Common myeloid progenitor, CD34-positive (primary cell): Measurements from ENCODE around the gene KIAA0040.
A peak's percentile ranks its signal among the peaks of the same experiment; 100 is the strongest.

Experiments used
- CTCF ChIA-PET: fragments of 350-600 bp; sonication (Branson Sonifier 250); formaldehyde crosslinking; loops from one replicate; lab custom pipeline; 2021; ENCODE audit warnings: antibody characterized with exemption; lab: Charles Lee
- POLR2A ChIA-PET: fragments of 350-600 bp; sonication (Branson Sonifier 250); formaldehyde crosslinking; loops from one replicate; lab custom pipeline; 2021; ENCODE audit warnings: antibody characterized with exemption; lab: Charles Lee
- DNase-seq, 3 donors: peaks; one replicate each; pipeline versions ENCODE4 v3.0.0 to v3.0.0-alpha.2; 2013
- H3K27ac ChIP-seq, 2 experiments: 1 replicate in 1 of 2; 2 replicates in 1 of 2; pipeline ENCODE4 v1.7.0; 2013; ENCODE audit warnings: inconsistent platforms in 2 of 2, low read length in 2 of 2, mild to moderate bottlenecking in 2 of 2, low read depth in 1 of 2, moderate library complexity in 1 of 2; ENCODE audit not compliant: severe bottlenecking in 2 of 2, insufficient read depth in 1 of 2, poor library complexity in 1 of 2
- H3K27me3 ChIP-seq, 5 experiments: replicated peaks in 2 of 5; 1 replicate in 3 of 5; 2 replicates in 2 of 5; pipeline versions ENCODE4 v1.6.1 to v1.7.0; 2013; ENCODE audit warnings: low read length in 4 of 5, mild to moderate bottlenecking in 2 of 5, moderate library complexity in 2 of 5, inconsistent platforms in 1 of 5; ENCODE audit not compliant: insufficient read depth in 5 of 5, control insufficient read depth in 4 of 5
- H3K36me3 ChIP-seq, 4 experiments: 1 replicate in 2 of 4; 2 replicates in 2 of 4; pipeline versions ENCODE4 v1.6.1 to v1.7.0; 2013; ENCODE audit warnings: low read length in 3 of 4, control low read depth in 1 of 4, mild to moderate bottlenecking in 1 of 4; ENCODE audit not compliant: control insufficient read depth in 4 of 4, insufficient read depth in 4 of 4
- H3K4me1 ChIP-seq, 4 experiments: 1 replicate in 3 of 4; 2 replicates in 1 of 4; pipeline versions ENCODE4 v1.6.1 to v1.7.1; 2013; ENCODE audit warnings: low read length in 3 of 4, mild to moderate bottlenecking in 3 of 4, control low read depth in 1 of 4, inconsistent platforms in 1 of 4, moderate library complexity in 1 of 4; ENCODE audit not compliant: control insufficient read depth in 4 of 4, insufficient read depth in 4 of 4; ENCODE audit errors: control extremely low read depth in 1 of 4
- H3K4me3 ChIP-seq, 7 experiments: 1 replicate in 4 of 7; 2 replicates in 3 of 7; pipeline versions ENCODE4 v1.5.1 to v1.7.0; 2013; ENCODE audit warnings: mild to moderate bottlenecking in 7 of 7, low read length in 6 of 7, moderate library complexity in 6 of 7, inconsistent platforms in 2 of 7, low read depth in 2 of 7, control low read depth in 1 of 7; ENCODE audit not compliant: insufficient read depth in 4 of 7, control insufficient read depth in 1 of 7; ENCODE audit errors: extremely low read depth in 1 of 7
- H3K9me3 ChIP-seq, 5 experiments: 1 replicate in 4 of 5; 2 replicates in 1 of 5; pipeline versions ENCODE4 v1.6.1 to v1.7.1; 2013; ENCODE audit warnings: low read length in 4 of 5, mild to moderate bottlenecking in 2 of 5, inconsistent platforms in 1 of 5, low read depth in 1 of 5, moderate library complexity in 1 of 5; ENCODE audit not compliant: control insufficient read depth in 4 of 5, insufficient read depth in 2 of 5; ENCODE audit errors: control extremely low read depth in 1 of 5
- whole genome bisulfite sequencing: methylation state at CpG from one replicate; pipeline ENCODE4 v1.1.5; 2013; ENCODE audit not compliant: insufficient coverage; 5-methylcytosine and 5-hydroxymethylcytosine counted together

KIAA0040 gene

GRCh38 chr1:175129644-175129996 lies 63.0 kb downstream of the KIAA0040 start:
- WGBS: 100% methylated on average over 2 of the region's 2 CpGs

DNA sequence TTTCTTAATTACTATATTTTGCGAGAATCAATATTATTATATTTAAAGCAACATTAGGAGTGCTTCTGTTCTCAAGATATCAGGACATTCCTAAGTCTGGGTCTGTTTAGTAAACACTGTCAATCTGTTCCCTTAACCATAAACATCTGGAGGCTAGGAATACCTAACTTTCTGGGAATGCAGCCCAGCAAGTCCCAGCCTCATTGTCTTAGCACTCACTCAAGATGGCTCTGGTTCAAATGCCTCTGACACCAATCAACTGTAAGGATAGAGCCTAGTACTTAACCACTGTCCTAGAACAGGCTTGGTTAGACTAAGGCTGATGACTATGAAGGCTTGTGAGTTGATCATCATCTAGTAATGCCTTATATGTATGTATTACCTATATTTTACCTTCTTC lies 63.4 kb downstream of the KIAA0040 start:
- WGBS: no CpG with 5 or more reads among the region's 1 CpG
- Histone ChIP-seq H3K9me3 (no peaks in the 10 kb centered on the region), H3K4me1 (peaks cover 0 to 24% (median 5%) of the 10 kb centered on the region in 4 experiments), H3K36me3 (no peaks in the 10 kb centered on the region), H3K4me3 (no peak overlapping the region), H3K27ac (no peak overlapping the region), H3K27me3 (no peaks in the 10 kb centered on the region)
- CTCF ChIA-PET: interaction anchor here (3.6 to 7.0 kb wide), 2 partner anchors 17 to 100 kb away, joined by 20 to 67 read pairs; no protein-coding TSS in a partner anchor
- DNase-seq: no peak
- POLR2A ChIA-PET: no interaction called here

More at GRCh38 chr1:175129644-175129996, 63.0 kb downstream of the KIAA0040 start:
- CTCF ChIA-PET: interaction anchor here (3.6 to 7.0 kb wide), 2 partner anchors 16 to 100 kb away, joined by 20 to 67 read pairs; no protein-coding TSS in a partner anchor
- DNase-seq: no peak
- Histone ChIP-seq H3K27ac (no peak overlapping the region), H3K36me3 (no peaks in the 10 kb centered on the region), H3K4me3 (no peak overlapping the region), H3K27me3 (peaks cover 0 to under 1% (median 0%) of the 10 kb centered on the region in 5 experiments), H3K4me1 (peaks cover 0 to 22% (median 4%) of the 10 kb centered on the region in 4 experiments), H3K9me3 (no peaks in the 10 kb centered on the region)
- POLR2A ChIA-PET: no interaction called here

- POLR2A ChIA-PET: no interaction called here
- no peak for DNase-seq
- H3K9me3 ChIP-seq: no peaks in the 10 kb centered on the region
- CTCF ChIA-PET: interaction anchor here (3.6 to 7.0 kb wide), 2 partner anchors 18 to 99 kb away, joined by 20 to 67 read pairs; no protein-coding TSS in a partner anchor
- H3K4me3 ChIP-seq: no peak overlapping the region
- 96% methylated on average over 8 of the region's 9 CpGs for WGBS
- peaks cover 0 to 31% (median 5%) of the 10 kb centered on the region in 4 experiments for H3K4me1 ChIP-seq
- H3K36me3 ChIP-seq: no peaks in the 10 kb centered on the region
- H3K27me3 ChIP-seq: no peaks in the 10 kb centered on the region
- no peak overlapping the region for H3K27ac ChIP-seq
Measured at GRCh38 chr1:175128523-175128922, 64.1 kb downstream of the KIAA0040 start.

DNA sequence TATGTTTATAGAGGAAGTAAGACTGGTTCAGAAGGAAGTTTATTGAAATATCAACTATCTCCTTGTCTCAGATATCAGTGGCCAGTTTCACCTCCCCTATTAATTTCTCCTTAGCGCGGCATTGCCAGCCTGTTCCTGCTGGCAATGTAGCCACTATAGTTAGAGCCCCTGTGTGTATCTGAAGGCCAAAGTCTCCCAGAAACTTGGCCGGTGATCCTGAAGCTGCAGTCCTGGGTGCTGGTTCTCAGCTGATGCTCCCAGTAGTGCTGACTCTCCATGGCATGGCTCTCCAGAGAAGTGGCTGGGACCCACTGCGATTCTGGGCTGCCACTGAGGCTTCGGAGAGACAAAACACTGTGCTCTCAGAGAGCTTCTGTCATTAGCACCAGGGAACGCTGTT lies 65.0 kb downstream of the KIAA0040 start:
- Histone ChIP-seq H3K27ac (no peak overlapping the region), H3K4me3 (no peak overlapping the region), H3K4me1 (peaks cover 0 to 31% (median 5%) of the 10 kb centered on the region in 4 experiments), H3K27me3 (no peaks in the 10 kb centered on the region), H3K9me3 (no peaks in the 10 kb centered on the region), H3K36me3 (no peaks in the 10 kb centered on the region)
- ChIA-PET POLR2A (no interaction called here), CTCF (interaction anchor here (2.0 to 7.0 kb wide), 3 partner anchors 12 to 98 kb away, joined by 5 to 67 read pairs (median 20); no protein-coding TSS in a partner anchor)
- DNase-seq: no peak
- 96% methylated on average over 6 of the region's 6 CpGs for WGBS

DNA sequence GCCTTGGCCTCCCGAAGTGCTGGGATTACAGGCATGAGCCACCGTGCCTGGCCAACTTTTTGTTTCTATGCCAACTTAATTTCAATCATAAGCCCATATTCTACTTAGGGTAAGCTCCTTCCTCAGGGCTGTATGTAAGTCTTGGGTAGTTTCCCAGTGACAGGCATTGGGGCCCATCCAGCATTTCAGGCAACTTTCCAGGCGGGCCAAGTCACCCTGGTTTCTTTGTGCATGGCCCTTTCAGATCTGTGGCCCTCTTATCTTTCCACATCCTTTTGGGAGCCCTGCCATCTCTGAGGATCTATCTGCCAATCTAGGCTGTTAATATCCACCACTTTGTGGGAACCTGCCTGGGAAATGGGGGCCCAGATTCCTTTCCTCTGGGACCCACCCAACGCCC lies 66.2 kb downstream of the KIAA0040 start:
- H3K27me3 ChIP-seq: no peaks in the 10 kb centered on the region
- WGBS: 85% methylated on average over 4 of the region's 4 CpGs
- no peak overlapping the region for H3K4me3 ChIP-seq
- POLR2A ChIA-PET: no interaction called here
- no peak for DNase-seq
- H3K27ac ChIP-seq: no peak overlapping the region
- CTCF ChIA-PET: interaction anchor here (2.0 to 7.0 kb wide), 2 partner anchors 11 to 97 kb away, joined by 5 to 67 read pairs; no protein-coding TSS in a partner anchor
- H3K4me1 ChIP-seq: peaks cover 0 to 31% (median 5%) of the 10 kb centered on the region in 4 experiments
- H3K9me3 ChIP-seq: no peaks in the 10 kb centered on the region
- no peaks in the 10 kb centered on the region for H3K36me3 ChIP-seq

DNA sequence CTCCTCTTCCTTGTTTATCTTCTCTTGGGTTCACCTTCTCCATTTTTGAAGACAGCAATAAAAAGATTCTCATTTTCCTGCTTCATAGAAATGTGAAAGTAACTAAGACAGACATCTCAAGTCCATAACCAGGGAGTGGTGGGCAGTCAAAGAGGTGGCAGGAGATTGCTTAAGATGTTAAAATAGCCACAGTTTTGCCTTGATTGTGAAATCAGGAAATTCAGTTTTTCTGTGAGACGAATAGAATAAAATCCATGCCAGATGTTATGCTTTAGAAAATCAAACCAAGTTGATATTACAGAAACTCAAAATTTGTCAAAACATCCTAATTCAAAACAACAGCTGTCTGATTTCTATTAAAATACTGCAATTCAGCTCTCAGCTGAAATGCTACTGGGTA lies 67.7 kb downstream of the KIAA0040 start:
- H3K27ac ChIP-seq: no peak overlapping the region
- DNase-seq: peak; percentile 10 to 56 (median 51)
- ChIA-PET CTCF (interaction anchor here (0.6 to 7.0 kb wide), 15 partner anchors 9 to 360 kb away, joined by 3 to 67 read pairs (median 4); partner anchors contain the start of gene TNN), POLR2A (no interaction called here)
- no peaks in the 10 kb centered on the region for H3K9me3 ChIP-seq
- no peaks in the 10 kb centered on the region for H3K36me3 ChIP-seq
- H3K27me3 ChIP-seq: no peaks in the 10 kb centered on the region
- peaks cover 0 to 31% (median 5%) of the 10 kb centered on the region in 4 experiments for H3K4me1 ChIP-seq
- WGBS: no CpG with 5 or more reads among the region's 1 CpG
- H3K4me3 ChIP-seq: peak overlapping the region in 2 of 7 experiments; percentile 7 to 13

DNA sequence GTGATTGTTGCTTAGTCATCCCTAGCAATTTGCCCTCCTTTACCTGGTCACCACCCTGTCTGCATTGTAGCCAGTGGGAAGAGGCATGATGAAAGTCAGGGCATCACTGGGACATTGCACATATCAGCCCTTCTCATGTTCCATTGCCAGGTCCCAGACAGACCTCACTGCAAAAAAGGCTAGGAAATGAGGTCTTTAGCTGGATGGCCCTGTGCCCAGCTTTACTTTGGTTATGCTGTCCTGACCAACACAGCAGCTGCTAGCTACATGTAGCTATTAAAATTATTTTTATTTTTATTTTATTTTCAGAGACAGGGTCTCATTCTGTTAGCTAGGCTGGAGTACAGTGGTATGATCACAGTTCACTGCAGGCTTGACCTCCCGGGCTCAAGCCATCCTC lies 72.1 kb downstream of the KIAA0040 start:
- H3K9me3 ChIP-seq: no peaks in the 10 kb centered on the region
- no peak for DNase-seq
- CTCF ChIA-PET: interaction anchor here (0.8 to 1.1 kb wide), 2 partner anchors 84 to 91 kb away, joined by 3 read pairs; no protein-coding TSS in a partner anchor
- POLR2A ChIA-PET: no interaction called here
- no peaks in the 10 kb centered on the region for H3K27me3 ChIP-seq
- H3K4me3 ChIP-seq: no peak overlapping the region
- H3K4me1 ChIP-seq: peaks cover 0 to 17% (median 5%) of the 10 kb centered on the region in 4 experiments
- H3K36me3 ChIP-seq: no peaks in the 10 kb centered on the region
- no CpG with 5 or more reads among the region's 1 CpG for WGBS
- no peak overlapping the region for H3K27ac ChIP-seq
